ENCODE measurements around the gene SELENOI. TPM values are rescaled to one million over a fixed set of nuclear protein-coding genes. Genes with fewer than 3 reads are reported as not detected.

Gene SELENOI
- total RNA-seq, 1 donor from 2014 or later = 51.8 TPM

- Histone ChIP-seq H3K9me3 (ENCODE audit: low read depth) (no peaks in the 10 kb centered on the region), H3K27me3 (no peaks in the 10 kb centered on the region), H3K27ac (peak overlapping the region; percentile 92), H3K79me2 (ENCODE audit: low read depth) (peaks cover 57% of the 10 kb centered on the region), H3K4me1 (peaks cover 35% of the 10 kb centered on the region), H3K9ac (peak overlapping the region; percentile 83), H3K36me3 (no peaks in the 10 kb centered on the region), H2AFZ (replicated peaks) (no peak overlapping the region), H4K20me1 (ENCODE audit: low read depth) (peaks cover 15% of the 10 kb centered on the region), H3F3A (ENCODE audit: low read depth) (peaks cover 17% of the 10 kb centered on the region), H3K4me2 (peak overlapping the region; percentile 87), H3K4me3 (peak overlapping the region; percentile 90)
- DNase-seq (ENCODE audit: low spot score) = peak; percentile 25
- H3K4me1 Mint-ChIP-seq = peaks cover 34% of the 10 kb centered on the region
- H3K4me3 Mint-ChIP-seq = peak overlapping the region; percentile 100
- TF ChIP-seq EZH2 (IDR thresholded peaks at IDR 0.05) (no peak), EZH2phosphoT487 (IDR thresholded peaks at IDR 0.05) (no peak)
- TF ChIP-seq, protein P1, sequence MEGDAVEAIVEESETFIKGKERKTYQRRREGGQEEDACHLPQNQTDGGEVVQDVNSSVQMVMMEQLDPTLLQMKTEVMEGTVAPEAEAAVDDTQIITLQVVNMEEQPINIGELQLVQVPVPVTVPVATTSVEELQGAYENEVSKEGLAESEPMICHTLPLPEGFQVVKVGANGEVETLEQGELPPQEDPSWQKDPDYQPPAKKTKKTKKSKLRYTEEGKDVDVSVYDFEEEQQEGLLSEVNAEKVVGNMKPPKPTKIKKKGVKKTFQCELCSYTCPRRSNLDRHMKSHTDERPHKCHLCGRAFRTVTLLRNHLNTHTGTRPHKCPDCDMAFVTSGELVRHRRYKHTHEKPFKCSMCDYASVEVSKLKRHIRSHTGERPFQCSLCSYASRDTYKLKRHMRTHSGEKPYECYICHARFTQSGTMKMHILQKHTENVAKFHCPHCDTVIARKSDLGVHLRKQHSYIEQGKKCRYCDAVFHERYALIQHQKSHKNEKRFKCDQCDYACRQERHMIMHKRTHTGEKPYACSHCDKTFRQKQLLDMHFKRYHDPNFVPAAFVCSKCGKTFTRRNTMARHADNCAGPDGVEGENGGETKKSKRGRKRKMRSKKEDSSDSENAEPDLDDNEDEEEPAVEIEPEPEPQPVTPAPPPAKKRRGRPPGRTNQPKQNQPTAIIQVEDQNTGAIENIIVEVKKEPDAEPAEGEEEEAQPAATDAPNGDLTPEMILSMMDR (IDR thresholded peaks at IDR 0.05) = no peak
- H3K27me3 Mint-ChIP-seq (ENCODE audit: insufficient read depth, low read depth) = peaks cover 5% of the 10 kb centered on the region
- H3K36me3 Mint-ChIP-seq = peaks cover 5% of the 10 kb centered on the region
- H3K9me3 Mint-ChIP-seq = no peaks in the 10 kb centered on the region
- peak overlapping the region; percentile 100 for H3K27ac Mint-ChIP-seq
Measured at GRCh38 chr2:26344581-26345282, 1.2 kb upstream of the SELENOI start.

- Mint-ChIP-seq H3K4me3 (peak overlapping the region; percentile 100), H3K27me3 (ENCODE audit: insufficient read depth, low read depth) (peaks cover 5% of the 10 kb centered on the region), H3K9me3 (no peaks in the 10 kb centered on the region), H3K36me3 (peaks cover 5% of the 10 kb centered on the region), H3K27ac (peak overlapping the region; percentile 100), H3K4me1 (peaks cover 31% of the 10 kb centered on the region)
- H3K79me2 ChIP-seq (ENCODE audit: low read depth) = peaks cover 62% of the 10 kb centered on the region
- H3K4me2 ChIP-seq = peak overlapping the region; percentile 87
- peaks cover 12% of the 10 kb centered on the region for H3F3A ChIP-seq (ENCODE audit: low read depth)
- H2AFZ ChIP-seq (replicated peaks) = peak overlapping the region; percentile 78
- H3K9me3 ChIP-seq (ENCODE audit: low read depth) = no peaks in the 10 kb centered on the region
- peak overlapping the region; percentile 83 for H3K9ac ChIP-seq
- peaks cover 30% of the 10 kb centered on the region for H3K4me1 ChIP-seq
- H3K27me3 ChIP-seq = no peaks in the 10 kb centered on the region
- no peak for DNase-seq (ENCODE audit: low spot score)
- TF ChIP-seq EZH2 (IDR thresholded peaks at IDR 0.05) (no peak), EZH2phosphoT487 (IDR thresholded peaks at IDR 0.05) (no peak)
- TF ChIP-seq, protein P1 (IDR thresholded peaks at IDR 0.05) = no peak
- H4K20me1 ChIP-seq (ENCODE audit: low read depth) = peaks cover 15% of the 10 kb centered on the region
- H3K36me3 ChIP-seq = no peaks in the 10 kb centered on the region
- H3K27ac ChIP-seq = peak overlapping the region; percentile 92
- peak overlapping the region; percentile 90 for H3K4me3 ChIP-seq
Measured at GRCh38 chr2:26345283-26345544, 729 bp upstream of the SELENOI start.

- DNase-seq (ENCODE audit: low spot score) = peak; percentile 79
- Histone ChIP-seq H3K4me2 (peak within 1 kb of the TSS; percentile 93), H3K27ac (peak within 1 kb of the TSS; percentile 92), H3K9me3 (ENCODE audit: low read depth) (no peaks in the 10 kb centered on the region), H3F3A (ENCODE audit: low read depth) (peaks cover 8% of the 10 kb centered on the region), H3K4me3 (peak within 1 kb of the TSS; percentile 90), H4K20me1 (ENCODE audit: low read depth) (peaks cover 15% of the 10 kb centered on the region), H2AFZ (replicated peaks) (peak within 1 kb of the TSS; percentile 78), H3K4me1 (peaks cover 24% of the 10 kb centered on the region), H3K9ac (peak within 1 kb of the TSS; percentile 83), H3K27me3 (no peaks in the 10 kb centered on the region), H3K36me3 (no peaks in the 10 kb centered on the region), H3K79me2 (ENCODE audit: low read depth) (peaks cover 75% of the 10 kb centered on the region)
- H3K4me1 Mint-ChIP-seq = peaks cover 28% of the 10 kb centered on the region
- peaks cover 11% of the 10 kb centered on the region for H3K36me3 Mint-ChIP-seq
- TF ChIP-seq, protein P1 (IDR thresholded peaks at IDR 0.05) = no peak
- TF ChIP-seq EZH2 (IDR thresholded peaks at IDR 0.05) (no peak), EZH2phosphoT487 (IDR thresholded peaks at IDR 0.05) (no peak)
- peak within 1 kb of the TSS; percentile 100 for H3K4me3 Mint-ChIP-seq
- H3K9me3 Mint-ChIP-seq = no peaks in the 10 kb centered on the region
- H3K27ac Mint-ChIP-seq = peak within 1 kb of the TSS; percentile 100
- H3K27me3 Mint-ChIP-seq (ENCODE audit: insufficient read depth, low read depth) = peaks cover 5% of the 10 kb centered on the region
Measured at GRCh38 chr2:26346454-26347053, 611 bp downstream of the SELENOI start, which contains the start of gene ADGRF3. Gene ADGRF3, minus strand, starts transcription at chr2:26346789. Its CDS starts 555 bp downstream, at chr2:26346234.
